Stimulated activated CD8-positive, alpha-beta memory T cell treated with anti-CD3 and anti-CD28 coated beads, Interleukin-2, amount 100 ng/mL, for 48 hours (primary cell): ENCODE data around the gene S100A1.
A peak's percentile ranks its signal among the peaks of the same experiment; 100 is the strongest.

Source experiments
- DNase-seq, 2 donors: peaks; one replicate each; pipeline ENCODE4 v3.0.0-alpha.2; 2020; ENCODE audit warnings: low read depth in 2 of 2

Gene S100A1

DNA sequence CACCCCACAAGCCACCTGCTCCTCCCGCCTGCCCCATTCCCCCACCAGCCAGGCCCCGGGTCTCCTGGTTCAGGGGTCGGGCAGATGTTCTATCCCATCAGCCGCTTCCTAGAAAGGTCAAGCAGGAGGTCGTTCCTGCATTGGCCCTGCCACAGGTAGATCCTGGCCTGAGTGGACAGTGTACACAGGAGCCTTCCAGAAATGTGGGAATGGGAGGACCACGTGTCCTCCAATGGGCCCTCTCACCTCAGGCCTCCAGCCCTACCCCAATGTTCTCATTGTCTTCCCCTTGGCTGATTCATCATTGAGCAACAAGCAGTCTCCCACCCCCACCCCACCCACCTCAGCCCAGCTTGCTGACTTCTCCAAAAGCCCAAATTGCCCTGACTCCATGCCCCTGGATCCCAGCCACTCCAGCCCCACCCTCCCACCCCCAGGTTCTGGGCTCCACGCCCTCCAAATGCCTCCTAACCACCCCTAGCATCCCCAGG is 17.4 kb upstream of the S100A1 start:
- no peak for DNase-seq

- DNase-seq, result no peak
Measured at GRCh38 chr1:153611356-153611755, 16.9 kb upstream of the S100A1 start.

DNA sequence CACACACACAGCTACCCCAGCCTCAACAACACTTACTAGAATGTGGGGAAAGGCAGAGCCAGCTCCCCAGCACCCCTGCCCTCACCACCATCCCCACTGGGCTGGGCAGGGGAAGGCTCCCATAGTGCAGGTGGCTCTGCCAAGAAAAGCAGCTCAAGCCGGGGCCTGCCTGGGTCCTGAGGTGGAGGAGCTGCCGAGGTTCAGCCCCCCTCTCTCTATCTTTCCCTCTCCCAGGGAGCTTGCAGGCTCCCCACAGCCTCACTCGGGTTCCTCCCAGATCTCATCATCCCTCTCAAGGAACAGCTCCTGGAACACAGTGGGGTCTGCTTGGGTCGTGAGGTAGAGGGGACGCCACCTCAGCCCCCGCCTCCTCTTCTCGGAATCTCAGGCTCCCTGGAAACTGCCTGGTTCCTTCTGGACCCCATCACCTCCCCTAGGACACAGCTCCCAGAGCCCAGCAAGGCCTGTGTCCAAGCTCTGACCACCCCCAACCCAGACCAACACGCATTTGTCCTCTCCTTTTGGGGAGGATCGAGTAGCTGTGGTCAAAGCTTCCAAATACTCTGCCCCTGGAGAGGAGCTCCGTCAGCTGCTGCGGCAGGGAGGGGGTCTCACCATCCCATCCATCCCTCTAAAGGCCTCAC is 16.0 kb upstream of the S100A1 start:
- no peak for DNase-seq

GRCh38 chr1:153612755-153613331 is 15.4 kb upstream of the S100A1 start, which contains the start of gene S100A16:
Gene S100A16, minus strand, starts transcription at chr1:153613137. Its CDS starts 4,986 bp downstream, at chr1:153608151.
- no peak for DNase-seq

GRCh38 chr1:153613406-153613805 is 14.8 kb upstream of the S100A1 start:
- no peak for DNase-seq

DNA sequence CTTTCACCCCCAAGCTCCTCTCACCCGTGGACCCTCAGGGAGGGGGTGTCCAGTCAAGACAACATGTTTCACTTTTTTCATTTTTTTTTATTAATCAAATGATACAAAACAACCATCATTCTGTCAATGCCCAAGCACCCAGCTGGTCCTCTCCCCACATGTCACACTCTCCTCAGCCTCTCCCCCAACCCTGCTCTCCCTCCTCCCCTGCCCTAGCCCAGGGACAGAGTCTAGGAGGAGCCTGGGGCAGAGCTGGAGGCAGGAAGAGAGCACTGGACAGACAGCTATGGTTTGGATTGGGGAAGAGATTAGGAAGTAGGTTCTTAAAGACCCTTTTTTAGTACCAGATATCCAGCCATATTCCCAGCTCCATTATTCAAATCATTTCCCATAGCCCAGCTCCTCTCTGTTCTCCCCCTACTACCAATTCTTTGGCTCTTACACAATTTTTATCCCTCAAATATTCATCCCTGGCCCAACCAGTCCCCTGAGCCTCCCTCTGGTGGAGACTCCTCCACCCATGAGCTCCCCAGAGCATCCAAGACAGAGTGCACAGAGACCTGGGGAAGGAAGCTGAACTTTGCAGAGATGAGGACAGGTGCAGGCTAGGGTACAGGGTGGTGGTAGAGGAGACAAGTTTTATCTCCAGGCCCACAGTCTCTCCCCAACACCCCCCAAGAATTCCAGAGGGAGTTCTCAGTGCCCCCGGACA is 13.9 kb upstream of the S100A1 start:
- no peak for DNase-seq

DNA sequence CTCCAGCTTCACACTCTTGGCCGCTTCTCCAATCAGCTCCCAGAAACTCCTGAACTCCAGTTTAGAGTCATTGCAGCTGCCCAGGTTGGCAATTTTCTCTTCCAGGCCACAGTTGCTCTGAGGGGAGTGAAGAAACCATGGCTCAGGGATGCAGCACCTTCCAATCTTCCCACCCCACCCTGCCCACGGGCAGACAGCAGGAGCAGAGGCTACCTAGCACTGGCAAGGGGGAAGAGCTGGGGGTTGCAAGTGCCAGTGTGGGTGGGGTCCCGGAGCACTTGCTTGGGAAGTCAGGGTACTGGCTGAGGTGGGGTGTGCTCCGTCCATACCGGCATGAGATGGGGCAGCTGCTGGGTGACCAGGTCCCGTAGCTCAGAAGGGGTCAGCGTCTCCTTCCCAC is 13.3 kb upstream of the S100A1 start:
- no peak for DNase-seq

DNA sequence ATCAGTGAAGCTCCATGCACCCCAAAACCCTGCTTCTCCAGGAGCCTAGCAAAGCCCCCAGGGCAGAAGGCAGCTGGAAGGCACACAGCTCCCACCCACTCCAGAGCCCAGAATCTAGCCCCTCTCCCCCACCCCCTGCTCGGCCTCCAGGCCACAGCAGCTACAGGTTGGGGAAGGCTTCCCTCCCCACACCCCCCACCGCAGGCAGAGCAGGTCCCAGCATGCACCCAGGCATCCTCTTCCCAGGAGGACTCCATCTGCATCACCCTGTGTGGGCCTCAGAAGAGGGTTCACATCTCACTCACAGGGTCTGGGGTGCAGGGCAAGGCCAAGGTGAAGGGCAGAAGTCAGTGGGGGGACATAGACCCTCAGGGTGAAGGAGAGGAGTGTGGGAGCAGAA is 12.8 kb upstream of the S100A1 start:
- DNase-seq, result no peak

GRCh38 chr1:153616144-153616916 is 11.9 kb upstream of the S100A1 start, which contains the start of gene S100A14:
Gene S100A14, minus strand, starts transcription at chr1:153616325. Its CDS starts 467 bp downstream, at chr1:153615858.
- no peak for DNase-seq

- no peak for DNase-seq
Measured at GRCh38 chr1:153616917-153617311, 11.3 kb upstream of the S100A1 start.

- peak in 1 of 2 donors; percentile 64 for DNase-seq
Measured at GRCh38 chr1:153617663-153618062, 10.6 kb upstream of the S100A1 start.

DNA sequence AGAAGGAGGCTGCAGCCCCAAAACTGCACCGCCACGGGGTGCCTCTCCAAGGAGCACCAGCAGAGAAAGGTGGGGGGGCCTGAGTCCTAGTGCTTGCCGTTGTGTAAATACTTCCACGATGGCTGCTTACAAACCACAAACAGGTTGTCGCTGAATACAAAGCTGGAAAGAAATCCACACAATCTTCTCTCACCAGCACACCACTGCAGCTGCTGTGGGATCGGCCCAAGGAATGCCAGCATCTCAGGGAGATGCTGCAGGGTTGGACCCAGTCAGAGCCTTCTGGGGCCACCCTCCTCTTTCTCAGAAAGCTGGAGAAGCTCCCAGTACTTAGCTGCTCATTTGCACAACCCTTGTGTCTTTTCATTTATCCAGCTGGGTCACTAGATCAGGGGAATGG is 9.1 kb upstream of the S100A1 start:
- no peak for DNase-seq

- DNase-seq, result no peak
Measured at GRCh38 chr1:153623101-153623500, 5.1 kb upstream of the S100A1 start.

DNA sequence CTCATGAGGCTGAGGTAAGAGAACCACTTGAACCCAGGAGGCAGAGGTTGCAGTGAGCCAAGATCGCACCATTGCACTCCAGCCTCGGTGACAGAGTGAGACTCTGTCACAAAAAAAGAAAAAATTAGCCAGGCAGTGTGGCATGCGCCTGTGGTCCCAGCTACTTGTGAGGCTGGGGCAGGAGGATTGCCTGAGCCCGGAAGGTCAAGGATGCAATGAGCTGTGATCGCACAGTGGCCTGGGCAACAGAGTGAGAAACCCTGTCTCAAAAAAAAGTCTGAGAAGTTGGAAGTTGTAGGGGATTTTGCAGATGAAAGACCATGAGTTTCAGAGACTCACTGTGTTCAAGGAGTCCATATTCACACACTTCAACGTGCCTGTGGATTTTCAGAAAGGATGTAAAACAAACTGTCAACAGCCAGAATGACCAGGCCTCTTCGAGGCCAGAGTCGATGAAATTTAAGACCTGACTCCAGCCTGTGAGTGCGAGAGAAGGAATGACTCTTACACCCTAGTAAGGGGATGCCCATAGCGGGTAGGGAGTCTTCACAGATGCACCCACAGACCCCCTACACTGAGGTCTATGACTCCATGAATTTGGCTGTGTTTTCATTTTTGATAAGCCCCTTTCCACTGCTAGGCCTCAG is 3.1 kb upstream of the S100A1 start:
- DNase-seq, result no peak

GRCh38 chr1:153626477-153626903 is 1.7 kb upstream of the S100A1 start:
- DNase-seq, result no peak

- no peak for DNase-seq
Measured at GRCh38 chr1:153626904-153627714, 1.1 kb upstream of the S100A1 start, which contains the start of gene S100A13. Gene S100A13, minus strand, starts transcription at chr1:153627505. Its CDS starts 1,033 bp downstream, at chr1:153626472.

GRCh38 chr1:153628638-153629342 is 556 bp downstream of the S100A1 start:
- no peak for DNase-seq

DNA sequence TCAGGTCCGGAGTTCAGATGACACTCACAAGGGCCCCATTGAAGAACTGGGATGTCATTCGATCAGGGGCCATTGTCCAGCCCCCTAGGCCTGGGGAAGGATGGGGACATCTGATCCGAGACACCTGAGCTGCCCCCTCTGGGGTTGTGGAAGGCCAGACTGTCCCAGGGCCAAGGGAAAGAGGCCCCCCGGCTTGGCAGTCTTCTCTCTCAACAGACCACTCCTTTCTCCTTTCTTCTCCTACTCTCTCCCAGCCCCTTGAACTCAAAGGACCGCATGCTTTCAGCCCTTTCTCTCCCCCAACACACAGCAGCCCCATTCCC is 1.1 kb downstream of the S100A1 start:
- DNase-seq, result no peak

GRCh38 chr1:153629971-153630370 is 1.7 kb downstream of the S100A1 start:
- DNase-seq, result no peak

DNA sequence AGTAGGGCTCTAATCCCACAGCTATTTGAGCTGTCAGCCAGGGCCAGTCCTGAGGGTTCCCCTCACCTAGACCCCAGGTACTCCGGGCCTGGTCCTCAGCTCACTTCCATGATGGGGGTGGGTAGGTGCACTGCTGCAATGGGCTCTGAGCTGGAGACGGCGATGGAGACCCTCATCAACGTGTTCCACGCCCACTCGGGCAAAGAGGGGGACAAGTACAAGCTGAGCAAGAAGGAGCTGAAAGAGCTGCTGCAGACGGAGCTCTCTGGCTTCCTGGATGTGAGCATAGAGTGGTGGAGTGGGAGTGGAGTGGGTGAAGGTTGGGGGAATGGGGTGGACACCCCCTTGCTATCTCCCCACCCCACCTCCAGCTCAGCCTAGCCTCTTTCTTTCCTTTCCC is 2.1 kb downstream of the S100A1 start:
- DNase-seq, result no peak
